GM21737 (cell line): ENCODE data around the gene ZFAND3.

Experiments used
- ATAC-seq: cut with Tn5 transposase; IDR thresholded peaks from one replicate; pipeline ENCODE4 v1.9.1; 2021; ENCODE audit warnings: mild to moderate bottlenecking, moderate library complexity; ENCODE audit not compliant: unreplicated experiment

ZFAND3 gene

DNA sequence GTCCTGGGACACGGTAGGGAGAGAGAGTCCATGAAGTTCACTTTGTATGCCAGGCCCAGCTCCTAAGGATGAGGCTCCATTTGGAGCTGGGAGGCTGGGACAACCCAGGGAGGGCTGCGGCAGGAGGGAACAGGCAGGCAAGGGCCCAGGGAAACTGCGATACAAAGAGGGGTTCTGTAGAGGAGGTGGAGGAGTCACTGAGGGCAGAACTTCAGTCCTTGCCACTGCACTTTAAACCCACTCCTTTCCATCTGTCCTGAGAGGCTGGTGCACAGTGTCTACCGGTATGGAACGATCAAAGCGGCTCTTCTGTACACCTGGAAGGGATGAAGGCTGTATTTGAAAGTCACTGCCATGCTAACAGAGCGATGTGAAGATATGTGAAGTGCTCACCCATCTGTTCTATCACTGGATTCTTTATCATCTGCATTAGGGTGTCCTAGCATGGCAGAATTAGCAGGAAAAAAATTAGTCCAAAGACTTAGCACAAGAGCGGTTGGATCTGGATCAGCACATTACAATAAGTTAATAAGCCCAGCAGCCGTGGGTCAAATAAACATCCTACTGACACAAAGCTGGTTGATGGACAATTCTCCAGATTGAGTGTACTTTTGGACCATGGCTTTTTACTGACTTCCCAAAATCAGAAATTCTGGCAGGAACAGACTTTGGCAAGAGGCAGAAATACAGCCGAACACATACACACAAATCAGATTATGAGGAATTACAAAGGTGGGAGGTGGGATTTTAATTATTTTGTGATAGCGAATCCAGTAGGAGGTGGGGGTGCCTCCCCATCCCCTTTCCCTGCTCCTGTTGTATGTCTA, 20.9 kb upstream of the ZFAND3 start:
- ATAC-seq = no peak

DNA sequence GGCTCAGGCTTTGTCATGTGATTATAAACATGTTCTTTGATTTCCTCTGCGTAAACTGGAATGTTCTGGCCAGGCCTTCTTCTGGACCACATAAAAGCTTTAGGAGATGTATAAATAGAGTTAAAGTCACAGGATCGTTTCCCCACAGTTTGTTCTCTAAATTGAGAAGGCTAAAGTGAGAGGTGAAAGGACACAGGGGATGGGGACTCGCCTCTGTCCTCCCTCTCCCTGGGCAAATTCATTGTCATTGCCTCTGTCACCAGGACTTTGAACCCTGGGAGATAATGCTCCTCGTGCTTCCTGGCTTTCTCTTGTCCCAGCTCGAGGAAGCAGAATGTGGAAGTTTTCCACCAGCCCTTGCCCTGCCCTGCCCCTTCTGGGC, 20.3 kb upstream of the ZFAND3 start:
- no peak for ATAC-seq

DNA sequence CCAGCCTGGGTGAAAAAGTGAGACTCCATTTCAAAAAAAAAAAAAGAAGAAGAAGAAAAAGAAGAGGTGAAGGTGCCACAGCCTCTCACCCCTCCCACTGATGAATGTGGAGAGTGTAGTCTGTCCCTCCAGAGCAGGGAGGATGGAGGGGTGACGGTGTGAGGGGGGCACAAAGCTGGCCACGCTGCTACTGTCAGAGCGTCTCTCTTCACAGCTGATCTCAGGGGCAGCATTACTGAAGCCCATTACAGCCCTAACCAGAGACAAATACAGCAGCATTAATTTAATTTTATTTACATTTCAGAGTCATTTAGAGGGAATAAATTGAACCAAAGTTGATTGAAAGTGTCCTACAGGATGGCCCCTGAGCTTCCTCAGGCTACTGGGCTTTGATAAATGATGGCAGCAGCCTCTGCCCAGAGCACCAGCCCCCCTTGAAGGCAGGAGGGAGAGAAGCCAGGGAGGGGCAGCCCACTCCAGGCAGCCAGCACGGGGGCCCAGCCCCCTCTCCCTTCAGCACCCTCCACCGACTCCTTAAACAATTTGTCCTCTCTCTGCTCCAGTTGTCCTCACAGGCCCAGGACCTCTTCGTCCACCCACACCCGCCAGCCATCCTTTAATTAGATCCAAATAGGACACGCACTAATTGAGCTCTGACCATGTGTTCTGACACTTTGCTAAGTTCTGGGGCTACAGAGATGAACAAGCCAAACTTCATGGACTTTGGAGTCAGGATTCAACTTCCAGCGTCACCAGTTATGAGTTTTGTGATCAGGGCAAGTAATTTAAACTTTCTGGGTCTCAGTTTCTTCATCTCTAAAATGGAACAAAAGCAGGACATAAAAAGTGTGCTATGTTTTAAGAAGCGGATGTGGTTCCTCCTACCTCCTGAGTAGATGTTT, 18.6 kb upstream of the ZFAND3 start:
- ATAC-seq = no peak

DNA sequence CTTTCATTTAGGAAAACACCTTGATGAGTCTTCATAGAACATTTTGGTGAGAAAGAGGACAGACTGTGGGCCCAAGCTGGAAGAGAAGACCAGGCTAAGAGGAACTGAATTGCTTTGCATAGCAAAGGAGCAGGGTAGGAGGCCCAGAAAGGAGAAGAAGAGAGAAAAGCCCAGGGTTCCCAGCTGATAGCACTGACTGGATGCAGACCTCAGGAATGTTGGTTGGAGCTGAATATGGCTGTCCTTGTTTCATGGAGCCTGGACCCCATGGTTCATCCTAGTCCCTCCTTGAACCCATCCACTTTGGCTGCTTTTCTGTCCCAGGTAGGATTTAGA, 18.0 kb upstream of the ZFAND3 start:
- ATAC-seq = no peak

DNA sequence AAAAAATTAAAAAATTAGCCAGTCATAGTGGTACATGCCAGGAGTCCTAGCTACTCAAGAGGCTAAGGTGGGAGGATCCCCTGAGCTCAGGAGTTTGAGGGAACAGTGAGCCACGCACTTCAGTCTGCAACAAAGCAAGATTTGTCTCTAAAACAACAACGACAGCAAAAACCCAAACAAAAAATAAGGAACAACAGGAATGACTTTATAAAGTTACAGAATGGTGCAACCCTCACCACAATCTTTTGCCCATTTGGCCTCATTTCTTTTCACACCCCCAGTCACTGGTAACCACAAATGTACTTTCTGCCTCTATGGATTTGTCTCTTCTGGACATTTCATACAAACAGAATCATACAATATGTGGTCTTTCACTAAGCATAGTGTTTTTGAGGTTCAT, 16.7 kb upstream of the ZFAND3 start:
- ATAC-seq = no peak

DNA sequence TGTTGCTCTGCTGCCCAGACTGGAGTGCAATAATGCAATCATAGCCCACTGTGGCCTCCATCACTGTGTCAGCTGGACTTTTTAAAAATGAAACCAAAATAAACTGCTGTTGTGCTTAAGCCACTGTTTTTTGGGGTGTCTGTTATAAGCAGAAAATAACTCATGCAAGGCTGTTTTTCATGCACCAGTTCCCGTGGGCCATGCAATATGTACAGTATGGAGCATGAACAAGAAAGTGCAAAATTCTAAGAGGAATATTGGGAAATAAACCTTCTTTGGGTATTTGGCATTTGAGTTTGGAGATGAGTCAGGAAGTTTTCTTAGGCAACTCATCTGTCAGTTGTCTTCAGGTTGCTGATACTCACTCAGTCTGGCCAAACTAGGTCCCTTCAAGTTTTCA, 14.9 kb upstream of the ZFAND3 start:
- ATAC-seq = no peak

DNA sequence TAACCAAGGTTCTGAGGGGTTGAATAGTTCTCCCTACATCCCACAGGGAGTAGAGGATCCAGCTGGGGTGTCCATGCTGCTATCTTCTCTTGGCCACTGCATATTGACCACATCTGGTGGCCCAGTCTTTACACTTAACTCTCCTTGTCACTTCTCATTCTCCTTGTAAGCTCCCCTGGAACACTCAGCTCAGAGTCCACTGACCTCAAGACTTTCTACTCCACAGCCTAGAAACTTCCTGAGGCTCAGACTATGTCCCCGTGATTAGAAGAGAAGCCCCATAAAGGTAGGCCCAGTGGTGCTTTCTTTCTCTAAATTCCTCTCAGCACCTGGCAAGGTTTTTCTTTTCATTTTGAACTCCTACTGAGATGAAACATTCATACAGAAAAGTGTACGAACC, 13.3 kb upstream of the ZFAND3 start:
- ATAC-seq = no peak

DNA sequence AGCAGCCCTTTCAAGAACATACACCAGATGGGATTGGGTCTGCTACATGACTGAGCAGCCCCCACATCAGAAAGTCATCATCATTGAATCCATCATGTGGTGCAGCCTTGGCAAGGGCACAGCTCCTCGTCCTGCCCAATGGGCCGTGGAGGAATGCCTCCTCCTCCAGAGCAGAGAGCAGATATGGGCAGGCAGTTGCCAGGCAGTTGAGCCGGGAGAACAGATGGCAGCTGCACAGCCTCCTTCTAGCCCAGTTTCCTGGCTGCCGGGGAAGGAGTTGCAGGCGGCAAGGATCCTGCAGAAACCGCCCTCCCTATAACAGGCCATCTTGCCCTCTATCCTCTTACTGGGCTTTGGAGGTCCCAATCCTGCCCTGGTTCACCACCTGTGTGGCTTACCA, 11.9 kb upstream of the ZFAND3 start:
- ATAC-seq = no peak

DNA sequence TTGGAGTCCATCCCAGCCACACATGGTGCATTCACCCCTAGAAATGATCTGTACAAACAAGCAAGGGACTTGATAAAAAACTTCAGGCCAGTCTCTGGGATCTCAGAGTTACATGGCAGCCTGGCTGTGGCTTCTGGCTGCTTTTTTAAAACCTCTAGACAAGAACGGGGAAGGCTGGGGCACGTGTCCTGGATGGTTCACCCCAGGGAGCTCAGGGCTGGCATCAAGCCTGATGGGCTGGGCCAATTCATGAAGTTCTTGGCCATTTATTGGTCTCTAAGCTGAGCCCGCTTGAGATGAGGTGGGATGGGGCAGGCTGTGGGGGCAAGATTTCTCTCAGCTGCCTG, 10.4 kb upstream of the ZFAND3 start:
- ATAC-seq = no peak

DNA sequence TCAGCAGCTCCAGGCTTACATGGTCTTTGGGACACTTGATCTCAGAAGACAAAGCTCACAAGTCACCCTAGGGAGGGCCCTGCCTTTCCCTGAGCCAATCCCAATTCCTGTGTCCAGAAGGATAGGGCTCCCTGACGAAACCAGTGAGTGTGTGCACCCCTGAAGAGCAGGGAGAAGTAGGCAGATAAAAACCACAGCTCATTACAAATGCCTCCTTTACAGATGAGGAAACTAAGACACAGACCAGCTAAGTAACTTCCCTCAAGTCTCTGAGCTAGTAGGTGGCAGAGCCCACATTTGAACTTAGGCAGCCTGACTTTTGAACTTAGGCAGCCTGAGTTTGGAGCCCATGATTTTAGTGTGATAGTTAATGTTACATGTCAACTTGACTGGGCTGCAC, 6.7 kb upstream of the ZFAND3 start:
- ATAC-seq = no peak

DNA sequence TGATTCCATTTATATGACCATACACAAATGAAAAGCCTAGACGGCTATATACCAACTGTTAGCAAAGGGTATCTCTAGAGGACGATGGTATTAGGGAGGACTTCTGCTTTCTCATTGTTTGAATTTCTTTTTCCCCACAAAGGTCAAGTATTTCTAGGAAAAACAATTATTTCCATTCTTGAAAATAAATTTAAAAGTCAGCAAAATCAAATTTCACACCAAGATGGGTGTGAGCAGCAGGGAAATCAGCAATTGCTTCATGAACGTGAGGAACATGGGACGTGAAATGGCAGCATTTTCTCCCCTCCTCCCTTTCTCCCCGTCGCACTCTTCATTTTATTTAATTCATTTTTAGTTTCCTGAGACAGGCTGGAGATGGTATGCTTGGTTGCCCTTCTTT, 5.2 kb upstream of the ZFAND3 start:
- no peak for ATAC-seq

DNA sequence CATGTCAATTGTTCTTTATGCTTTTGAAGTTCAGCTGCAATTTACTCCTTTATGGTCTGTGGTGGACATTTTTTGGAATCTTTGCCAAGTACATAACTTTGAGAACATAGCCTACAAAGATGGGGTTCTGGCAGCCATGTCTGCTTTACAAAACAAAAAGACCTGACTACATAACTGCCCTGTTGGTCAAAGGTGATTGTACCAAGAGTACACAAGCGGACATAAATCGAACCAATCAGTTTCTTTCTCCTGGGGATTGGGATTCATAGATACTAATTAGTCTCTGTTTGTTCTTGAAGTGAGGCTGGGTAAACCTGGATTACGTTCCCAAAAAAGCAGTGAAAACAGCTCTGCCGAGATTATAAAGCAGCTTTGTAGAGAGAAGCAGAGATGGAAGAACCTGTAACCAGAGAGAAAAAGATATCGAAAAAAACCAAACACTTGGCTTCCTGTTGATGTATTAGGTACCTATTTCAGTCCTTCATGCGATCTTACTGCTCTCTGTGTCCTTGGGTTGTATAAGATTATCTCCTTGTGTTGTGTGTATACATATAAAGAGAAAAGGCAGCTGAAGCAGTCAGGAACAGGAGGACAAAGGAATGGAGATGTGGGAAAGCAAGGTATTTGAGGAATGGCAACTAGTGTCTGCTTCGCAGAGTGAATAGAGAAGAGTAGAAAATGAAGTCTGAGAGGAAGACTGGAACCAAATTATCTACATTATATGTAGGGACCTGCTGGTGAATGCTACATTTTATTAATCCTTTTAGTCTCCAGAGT, 2.7 kb upstream of the ZFAND3 start:
- ATAC-seq = no peak

DNA sequence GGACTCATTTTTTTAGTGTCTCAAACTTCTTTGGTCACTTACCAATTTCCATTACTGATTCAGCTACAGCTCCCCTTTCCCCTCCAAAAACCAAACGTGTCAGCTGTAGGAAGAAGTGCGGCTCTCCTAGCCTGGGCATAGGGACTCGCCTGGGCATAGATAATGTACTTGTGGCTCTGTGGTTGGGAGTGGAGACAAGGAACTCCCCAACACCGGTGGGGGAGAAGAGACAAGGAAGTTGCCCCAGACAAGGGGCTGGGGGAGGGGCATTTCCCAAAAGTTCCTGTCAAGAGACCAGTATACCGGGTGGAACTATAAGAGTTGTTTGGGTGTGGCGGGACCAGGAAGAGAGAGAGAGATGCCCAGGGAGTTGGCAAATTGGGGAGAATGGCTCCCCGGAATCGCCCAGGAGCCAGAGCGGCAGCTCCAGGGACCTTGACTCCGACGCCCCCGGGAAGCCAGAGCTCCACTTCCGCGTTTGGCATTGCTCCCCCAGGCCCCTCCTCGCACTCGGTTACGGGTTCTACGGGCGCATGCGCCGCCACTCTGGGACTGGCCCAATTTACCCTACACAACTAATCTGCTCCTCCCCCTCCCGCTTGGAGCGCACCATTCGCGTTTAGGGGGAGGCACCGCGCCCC, 871 bp upstream of the ZFAND3 start:
- peak; percentile 66 for ATAC-seq

DNA sequence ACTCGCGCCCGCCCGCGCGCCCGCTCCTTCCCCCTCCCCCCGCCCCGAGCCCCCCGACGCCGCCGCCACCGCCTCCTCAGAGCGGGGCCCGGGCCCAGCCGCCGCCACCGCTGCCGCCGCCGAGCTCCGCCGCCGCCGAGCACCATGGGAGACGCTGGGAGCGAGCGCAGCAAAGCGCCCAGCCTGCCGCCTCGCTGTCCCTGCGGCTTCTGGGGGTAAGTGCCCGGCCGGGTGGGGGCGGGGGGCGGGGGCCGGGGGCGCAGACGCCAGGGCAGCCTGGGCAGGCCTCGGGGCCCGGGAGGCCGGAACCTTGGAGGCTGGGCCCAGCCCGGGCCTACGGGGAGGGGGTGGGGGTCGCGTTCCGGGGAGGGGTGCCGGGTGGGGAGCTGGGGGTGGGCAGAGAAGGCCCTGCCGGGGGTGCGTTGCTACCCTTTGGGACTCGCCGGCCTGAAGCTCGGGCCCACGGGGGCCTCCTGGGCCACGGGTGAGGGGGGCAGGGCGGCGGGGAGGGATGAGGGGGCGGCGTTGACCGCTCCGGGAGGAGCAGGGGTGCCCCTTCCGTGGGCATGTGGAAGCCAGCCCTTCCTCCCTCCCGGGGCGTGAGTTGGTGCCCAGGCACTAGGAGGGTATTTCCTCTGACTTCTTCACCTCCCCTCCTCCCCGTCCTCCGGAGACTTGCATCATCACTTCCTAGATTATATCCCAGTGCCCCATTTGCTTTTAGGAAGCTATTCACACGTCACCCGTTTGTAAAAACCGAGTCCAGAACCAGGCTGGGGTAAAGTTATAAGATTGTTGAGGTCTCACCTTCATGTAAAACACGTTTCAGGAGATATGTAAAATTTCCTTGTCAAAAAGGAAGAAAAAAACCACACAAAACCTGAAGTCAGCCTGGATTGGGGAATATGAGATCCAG, 533 bp downstream of the ZFAND3 start:
- no peak for ATAC-seq

DNA sequence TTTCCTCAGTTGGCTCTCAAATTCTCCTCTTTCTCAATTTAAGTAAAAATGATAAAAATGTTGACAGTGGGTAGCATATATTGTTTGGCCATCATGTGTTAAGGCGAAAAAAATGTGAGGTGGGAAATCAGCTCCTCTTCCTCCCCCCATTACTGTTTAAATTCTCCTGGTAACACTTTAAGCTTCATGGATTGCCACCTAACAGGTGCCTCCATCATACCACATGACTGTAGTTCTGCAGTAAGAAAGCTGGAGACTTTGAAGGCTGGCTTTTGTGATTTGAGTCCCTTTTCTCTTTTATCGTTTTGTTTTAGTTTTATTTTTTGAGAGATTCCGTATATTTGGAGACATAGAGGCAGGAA, 1.2 kb downstream of the ZFAND3 start:
- ATAC-seq = no peak

DNA sequence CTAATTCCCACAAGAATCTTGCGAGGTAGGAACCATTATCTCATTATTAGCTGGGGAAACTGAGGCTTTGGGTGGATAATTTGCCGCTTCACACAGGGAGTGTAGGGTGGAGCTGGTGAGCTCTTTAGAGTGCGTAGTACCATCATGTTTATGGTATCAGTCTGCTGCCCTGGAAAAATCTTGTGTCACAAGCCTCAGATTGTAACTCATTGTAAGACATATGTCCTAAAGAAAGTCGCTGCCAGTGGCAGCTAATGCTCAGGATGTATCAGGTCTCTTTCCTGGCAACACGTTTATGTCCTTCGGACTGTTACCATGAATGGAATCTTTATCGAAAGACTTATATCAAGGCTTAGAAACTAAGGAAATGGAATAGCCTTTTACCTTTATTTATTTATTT, 1.9 kb downstream of the ZFAND3 start:
- no peak for ATAC-seq

DNA sequence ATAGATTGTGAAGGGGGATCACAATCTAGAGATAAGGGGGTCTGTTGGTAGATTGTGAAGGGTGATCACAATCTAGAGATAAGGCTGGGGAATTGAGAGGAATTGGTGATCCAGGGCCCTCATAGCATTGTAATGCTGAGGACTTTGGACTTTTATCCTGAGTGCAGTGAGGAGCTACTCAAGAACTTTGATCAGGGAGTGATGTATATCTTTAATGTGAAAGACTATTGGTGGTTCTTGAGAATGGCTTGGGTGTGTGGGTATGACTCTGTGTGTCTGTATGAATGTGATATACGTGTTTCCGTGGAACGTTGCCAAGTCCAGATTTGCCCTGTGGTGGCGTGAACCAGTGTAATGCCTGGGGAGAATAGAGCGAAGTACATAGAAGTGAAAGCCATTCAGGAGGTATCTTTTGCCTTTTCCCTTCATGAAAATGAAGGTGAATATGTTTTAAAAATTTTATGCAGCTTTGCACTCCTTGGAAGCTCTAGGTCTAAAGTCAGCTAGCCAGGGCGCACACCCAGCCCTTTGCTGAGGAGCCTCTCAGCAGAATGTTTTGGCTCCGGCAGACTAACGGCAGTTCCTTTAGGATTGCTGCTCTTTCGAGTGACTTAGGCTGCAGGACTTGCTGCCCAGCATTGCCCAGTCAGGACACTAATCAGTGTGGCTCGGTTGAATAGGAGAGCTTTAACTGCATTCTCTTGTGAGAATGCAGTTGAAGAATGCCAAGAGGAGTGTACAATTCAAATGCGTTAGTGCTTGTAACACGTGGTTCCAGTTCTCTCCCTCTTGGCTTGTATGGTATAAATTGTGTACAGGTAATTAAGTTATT, 3.5 kb downstream of the ZFAND3 start:
- ATAC-seq = no peak

DNA sequence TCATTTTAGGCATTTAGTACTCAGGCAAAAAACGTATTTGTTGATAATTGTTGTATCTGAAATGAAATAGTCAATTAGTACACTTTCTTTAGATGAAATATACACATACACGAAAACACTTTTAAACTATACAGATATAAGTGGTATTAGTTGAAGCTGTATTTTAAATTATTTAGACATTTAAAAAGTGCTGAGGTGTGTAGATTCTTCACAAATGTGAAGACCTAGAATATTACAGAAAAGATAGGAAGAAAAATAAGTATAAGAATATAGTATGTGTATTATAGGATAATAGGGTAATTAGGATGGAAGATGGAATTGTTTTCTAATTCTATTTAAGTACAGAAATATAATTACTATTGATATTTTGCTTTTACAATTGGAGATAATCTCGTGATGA, 4.6 kb downstream of the ZFAND3 start:
- ATAC-seq = no peak

DNA sequence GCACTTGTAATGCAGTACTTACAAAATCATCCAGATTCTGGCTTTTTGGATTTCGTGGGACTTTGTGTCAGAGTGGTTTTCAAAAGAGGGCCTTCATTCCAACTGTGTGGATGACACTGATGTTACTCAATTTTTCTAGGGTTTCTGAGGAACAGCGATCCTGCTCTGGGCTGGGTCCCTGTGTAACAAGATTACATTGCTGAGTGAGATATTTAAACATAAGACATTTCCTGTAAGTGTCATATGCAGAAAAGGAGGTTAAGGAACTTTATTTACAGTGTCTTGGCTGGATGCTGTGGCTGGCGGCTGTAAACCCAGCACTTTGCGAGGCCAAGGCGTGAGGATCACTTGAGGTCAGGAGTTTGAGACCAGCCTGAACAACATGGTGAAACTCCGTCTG, 6.7 kb downstream of the ZFAND3 start:
- no peak for ATAC-seq
